Memory B cell (primary cell): Measurements from ENCODE around the gene SAMHD1.
"Not testable (repeated sequence)": the region's sequence is repeated elsewhere in the genome, so short reads cannot be mapped to it uniquely, and the experiment has no call there.

Source experiments
- ATAC-seq: fragments of 150-1000 bp; cut with Tn5 transposase; 2 replicates; pipeline ENCODE4 v1.10.0; 2021; ENCODE audit warnings: low read depth, mild to moderate bottlenecking, moderate library complexity
- DNase-seq, 2 donors: peaks; one replicate each; pipeline ENCODE4 v3.0.0; 2022; ENCODE audit warnings: low spot score in 2 of 2
- H3K27ac Mint-ChIP-seq: one replicate; pipeline ENCODE4 v1.8.0; 2022; ENCODE audit warnings: mild to moderate bottlenecking, moderate library complexity, mixed read lengths
- H3K27me3 Mint-ChIP-seq: one replicate; pipeline ENCODE4 v1.8.0; 2022; ENCODE audit warnings: mixed read lengths
- H3K36me3 Mint-ChIP-seq: one replicate; pipeline ENCODE4 v1.8.0; 2022; ENCODE audit warnings: mild to moderate bottlenecking, mixed read lengths
- H3K4me1 Mint-ChIP-seq: one replicate; pipeline ENCODE4 v1.8.0; 2022; ENCODE audit warnings: mixed read lengths
- H3K4me3 Mint-ChIP-seq: one replicate; pipeline ENCODE4 v1.8.0; 2022; ENCODE audit warnings: mild to moderate bottlenecking, moderate library complexity, mixed read lengths
- H3K9me3 Mint-ChIP-seq: one replicate; pipeline ENCODE4 v1.8.0; 2022; ENCODE audit warnings: mixed read lengths

Gene SAMHD1

GRCh38 chr20:36852187-36852586 lies 99.3 kb downstream of the SAMHD1 start:
- peaks cover 52% of the 10 kb centered on the region for H3K4me1 Mint-ChIP-seq
- DNase-seq (no peak), ATAC-seq (peak; percentile 24)
- H3K36me3 Mint-ChIP-seq: peaks cover 10% of the 10 kb centered on the region
- H3K9me3 Mint-ChIP-seq: no peaks in the 10 kb centered on the region
- no peaks in the 10 kb centered on the region for H3K27me3 Mint-ChIP-seq
- peak overlapping the region; percentile 86 for H3K27ac Mint-ChIP-seq
- peak overlapping the region; percentile 57 for H3K4me3 Mint-ChIP-seq

DNA sequence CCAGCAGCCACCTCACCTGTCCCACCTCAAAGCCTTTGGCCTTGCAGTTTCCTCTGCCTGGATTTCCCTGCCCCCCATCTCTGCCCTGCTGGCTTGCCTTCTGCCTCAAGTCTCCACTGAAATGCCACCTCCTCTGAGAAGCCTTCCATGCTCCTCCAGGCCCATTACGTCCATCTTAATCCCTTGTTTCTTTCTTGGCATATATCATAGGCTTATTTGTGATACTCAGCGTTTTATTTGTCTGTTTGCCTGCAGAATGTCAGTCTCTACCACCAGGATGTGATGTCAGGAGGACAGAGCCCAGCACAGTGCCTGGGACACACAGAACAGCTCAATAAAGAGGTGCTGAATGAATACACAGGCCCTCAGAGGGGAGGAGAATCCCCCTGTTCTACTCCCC lies 100.0 kb downstream of the SAMHD1 start:
- Mint-ChIP-seq H3K9me3 (no peaks in the 10 kb centered on the region), H3K27me3 (no peaks in the 10 kb centered on the region), H3K36me3 (peaks cover 8% of the 10 kb centered on the region), H3K27ac (peak overlapping the region; percentile 86), H3K4me3 (peak overlapping the region; percentile 57), H3K4me1 (peaks cover 48% of the 10 kb centered on the region)
- DNase-seq: no peak
- no peak for ATAC-seq

- Mint-ChIP-seq H3K27ac (peak overlapping the region; percentile 86), H3K36me3 (peaks cover 8% of the 10 kb centered on the region), H3K4me3 (no peak overlapping the region), H3K9me3 (no peaks in the 10 kb centered on the region), H3K27me3 (no peaks in the 10 kb centered on the region), H3K4me1 (peaks cover 46% of the 10 kb centered on the region)
- DNase-seq (no peak), ATAC-seq (peak; percentile 33)
Observed at GRCh38 chr20:36850759-36851158, 100.7 kb downstream of the SAMHD1 start.

DNA sequence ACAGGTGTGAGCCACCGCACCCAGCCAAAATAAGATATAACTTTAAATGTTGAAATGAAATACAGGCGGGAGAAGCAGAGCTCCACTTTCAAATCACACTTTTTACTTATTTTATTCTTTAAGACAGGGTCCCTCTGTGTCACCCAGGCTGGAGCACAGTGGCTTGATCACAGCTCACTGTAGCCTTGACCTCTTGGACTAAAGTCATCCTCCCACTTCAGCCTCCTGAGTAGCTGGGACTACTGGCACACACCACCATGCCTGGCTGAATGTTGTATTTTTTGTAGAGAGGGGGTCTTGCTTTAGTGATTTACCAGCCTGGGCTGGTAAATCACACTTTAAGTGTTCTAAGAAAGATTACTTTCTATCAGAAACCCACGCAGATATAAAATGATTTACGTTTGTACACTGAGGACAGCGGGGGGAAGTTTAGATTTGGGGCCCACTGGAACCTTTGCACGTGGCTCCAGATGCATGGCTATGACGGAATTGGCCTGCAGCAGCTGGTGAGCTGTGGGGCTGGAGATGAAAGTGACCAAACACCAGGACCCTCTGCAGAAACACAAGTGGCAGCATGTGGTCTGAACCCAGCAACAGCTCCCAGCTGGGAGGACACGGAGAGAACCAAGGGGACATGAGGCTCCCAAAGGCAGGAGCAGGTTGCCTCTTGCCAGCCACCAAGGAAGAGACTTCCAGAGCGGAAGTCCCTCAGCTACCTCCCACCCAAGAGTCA lies 102.0 kb downstream of the SAMHD1 start:
- Mint-ChIP-seq H3K4me3 (no peak overlapping the region), H3K9me3 (no peaks in the 10 kb centered on the region), H3K27ac (no peak overlapping the region), H3K36me3 (peaks cover 8% of the 10 kb centered on the region), H3K27me3 (no peaks in the 10 kb centered on the region), H3K4me1 (peaks cover 44% of the 10 kb centered on the region)
- DNase-seq: no peak
- ATAC-seq: no peak

GRCh38 chr20:36848677-36849076 lies 102.8 kb downstream of the SAMHD1 start:
- H3K4me3 Mint-ChIP-seq: no peak overlapping the region
- ATAC-seq (no peak), DNase-seq (no peak)
- H3K27me3 Mint-ChIP-seq: no peaks in the 10 kb centered on the region
- H3K9me3 Mint-ChIP-seq: no peaks in the 10 kb centered on the region
- H3K27ac Mint-ChIP-seq: peak overlapping the region; percentile 88
- H3K4me1 Mint-ChIP-seq: peaks cover 39% of the 10 kb centered on the region
- peaks cover 8% of the 10 kb centered on the region for H3K36me3 Mint-ChIP-seq

- DNase-seq (no peak), ATAC-seq (no peak)
- no peaks in the 10 kb centered on the region for H3K9me3 Mint-ChIP-seq
- H3K4me3 Mint-ChIP-seq: no peak overlapping the region
- peak overlapping the region; percentile 88 for H3K27ac Mint-ChIP-seq
- no peaks in the 10 kb centered on the region for H3K27me3 Mint-ChIP-seq
- H3K4me1 Mint-ChIP-seq: peaks cover 43% of the 10 kb centered on the region
- H3K36me3 Mint-ChIP-seq: peaks cover 8% of the 10 kb centered on the region
Observed at GRCh38 chr20:36848078-36848660, 103.3 kb downstream of the SAMHD1 start.

DNA sequence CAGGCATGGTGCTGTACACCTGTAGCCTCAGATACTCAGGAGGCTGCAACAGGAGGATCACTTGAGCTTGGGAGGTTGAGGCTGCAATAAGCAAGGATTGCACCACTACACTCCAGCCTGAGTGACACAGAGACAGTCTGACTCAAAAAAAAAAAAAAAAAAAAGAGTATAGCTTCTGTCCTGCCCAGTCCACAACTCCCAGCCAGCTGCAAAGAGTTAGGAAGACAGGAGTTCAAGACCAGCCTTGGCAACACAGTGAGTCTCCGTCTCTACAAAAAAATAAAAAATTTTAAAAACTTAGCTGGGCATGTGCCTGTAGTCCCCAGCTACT lies 103.8 kb downstream of the SAMHD1 start:
- ATAC-seq: no peak
- H3K4me1 Mint-ChIP-seq: peaks cover 45% of the 10 kb centered on the region
- peaks cover 8% of the 10 kb centered on the region for H3K36me3 Mint-ChIP-seq
- H3K27ac Mint-ChIP-seq: peak overlapping the region; percentile 97
- no peaks in the 10 kb centered on the region for H3K27me3 Mint-ChIP-seq
- H3K4me3 Mint-ChIP-seq: no peak overlapping the region
- no peak for DNase-seq
- no peaks in the 10 kb centered on the region for H3K9me3 Mint-ChIP-seq

- Mint-ChIP-seq H3K9me3 (no peaks in the 10 kb centered on the region), H3K36me3 (peaks cover 8% of the 10 kb centered on the region), H3K4me1 (peaks cover 45% of the 10 kb centered on the region), H3K4me3 (no peak overlapping the region), H3K27ac (peak overlapping the region; percentile 97), H3K27me3 (no peaks in the 10 kb centered on the region)
- DNase-seq (no peak), ATAC-seq (no peak)
Observed at GRCh38 chr20:36847009-36847709, 104.3 kb downstream of the SAMHD1 start.

DNA sequence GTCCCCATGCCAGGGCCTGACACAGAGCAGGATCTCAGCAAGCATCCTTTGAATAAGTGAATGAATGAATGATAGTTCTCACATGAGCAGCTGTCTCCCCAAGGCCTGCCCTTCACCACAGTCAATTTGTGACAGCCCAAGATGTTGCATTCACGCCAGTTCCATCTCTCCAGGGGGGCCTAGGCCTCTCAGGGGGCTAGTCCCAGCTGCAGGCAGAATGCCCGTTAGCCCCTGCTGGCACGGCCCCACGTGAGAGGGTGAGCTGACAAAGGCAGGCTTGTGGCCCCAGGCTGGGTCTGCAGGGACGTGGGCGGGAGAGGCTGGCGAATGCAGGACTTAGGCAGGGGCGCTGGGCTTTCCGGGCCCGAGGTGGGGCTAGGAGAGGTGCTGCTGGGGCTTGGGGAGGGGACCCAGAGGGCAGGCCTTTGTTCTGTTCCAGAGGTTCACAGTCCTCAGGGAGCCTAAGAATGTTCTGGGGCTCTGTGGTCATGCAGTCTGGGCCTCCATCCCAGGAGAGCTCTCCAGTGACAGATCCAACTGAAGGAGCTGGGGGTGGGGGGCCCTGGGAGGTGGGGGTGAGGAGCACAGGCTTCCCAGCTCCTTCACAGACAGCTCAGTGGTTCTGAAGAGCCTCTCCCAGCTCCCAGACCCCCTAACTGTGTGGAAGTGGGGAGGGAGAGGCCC lies 106.1 kb downstream of the SAMHD1 start:
- Mint-ChIP-seq H3K27me3 (no peaks in the 10 kb centered on the region), H3K27ac (peak overlapping the region; percentile 97), H3K4me3 (peak overlapping the region; percentile 55), H3K4me1 (peaks cover 40% of the 10 kb centered on the region), H3K9me3 (peaks cover 1% of the 10 kb centered on the region), H3K36me3 (no peaks in the 10 kb centered on the region)
- DNase-seq (no peak), ATAC-seq (no peak)

GRCh38 chr20:36841030-36841429 lies 110.5 kb downstream of the SAMHD1 start:
- not testable (repeated sequence) for ATAC-seq, H3K36me3 Mint-ChIP-seq, H3K27me3 Mint-ChIP-seq, H3K9me3 Mint-ChIP-seq, DNase-seq
- peak overlapping the region; percentile 28 for H3K4me3 Mint-ChIP-seq
- H3K27ac Mint-ChIP-seq: peak overlapping the region; percentile 95
- peaks cover 36% of the 10 kb centered on the region for H3K4me1 Mint-ChIP-seq
